ENCODE data around the gene DUSP6. TPM values are rescaled to one million over a fixed set of nuclear protein-coding genes. Genes with fewer than 3 reads are reported as not detected.
A peak's percentile ranks its signal among the peaks of the same experiment; 100 is the strongest.

DUSP6 gene
- total and polyA plus RNA-seq, 9 of the 15 experiments (the other 6 are each of a cell fraction or from before 2014, with no cell fraction given) = 0.04 to 0.60 (median 0.08) TPM; not detected in 2

- no peak for TF ChIP-seq SIX5 (IDR thresholded peaks at IDR 0.05; ENCODE audit: borderline replicate concordance in 1 of 2, insufficient read depth in 1 of 2, low read depth in 1 of 2, low read length in 2 of 2)
- no peak for TF ChIP-seq CHD4 (IDR thresholded peaks at IDR 0.05; ENCODE audit: insufficient read depth, insufficient replicate concordance, low read depth, low read length, poor library complexity, severe bottlenecking)
- peak; percentile 15; the same call in 1 of the 2 replicates for TF ChIP-seq USF2 (CRISPR knock-in tag; IDR thresholded peaks at IDR 0.05)
- no peak for TF ChIP-seq NRF1 (conservative IDR thresholded peaks at IDR 0.05 in 1 of 2, IDR thresholded peaks at IDR 0.05 in 1 of 2)
- no peak for TF ChIP-seq CSDE1 (IDR thresholded peaks at IDR 0.05)
- TF ChIP-seq CREBBP (IDR thresholded peaks at IDR 0.05; ENCODE audit: low read depth, low read length) = no peak
- no peak for TF ChIP-seq XRCC3 (IDR thresholded peaks at IDR 0.05)
- no peak for TF ChIP-seq CEBPZ (IDR thresholded peaks at IDR 0.05; ENCODE audit: borderline replicate concordance, low read depth, low read length)
- TF ChIP-seq CCAR2 (IDR thresholded peaks at IDR 0.05; ENCODE audit: low read depth, low read length) = no peak
- no peak for TF ChIP-seq CHD1 (IDR thresholded peaks at IDR 0.05; ENCODE audit: low read length)
- no peak for TF ChIP-seq TFAP4 (CRISPR knock-in tag; IDR thresholded peaks at IDR 0.05; ENCODE audit: borderline replicate concordance)
- no peak for TF ChIP-seq TSHZ1 (CRISPR knock-in tag; IDR thresholded peaks at IDR 0.05)
- no peak for TF ChIP-seq HDGF (IDR thresholded peaks at IDR 0.05)
- no peak for TF ChIP-seq TBL1XR1 (IDR thresholded peaks at IDR 0.05; ENCODE audit: low read length in 2 of 2)
These were observed 20.5 kb upstream of the DUSP6 start (continued) for GRCh38 chr12:89372584-89373370.

All from K562 (cell line).